Amygdala (tissue), 56 donors: Measurements from ENCODE around the gene RNH1.

ENCODE experiments used
- DNase-seq, 56 donors: peaks; one replicate each; lab custom pipeline; 2025; lab: John Stamatoyannopoulos, UW

RNH1 gene

DNA sequence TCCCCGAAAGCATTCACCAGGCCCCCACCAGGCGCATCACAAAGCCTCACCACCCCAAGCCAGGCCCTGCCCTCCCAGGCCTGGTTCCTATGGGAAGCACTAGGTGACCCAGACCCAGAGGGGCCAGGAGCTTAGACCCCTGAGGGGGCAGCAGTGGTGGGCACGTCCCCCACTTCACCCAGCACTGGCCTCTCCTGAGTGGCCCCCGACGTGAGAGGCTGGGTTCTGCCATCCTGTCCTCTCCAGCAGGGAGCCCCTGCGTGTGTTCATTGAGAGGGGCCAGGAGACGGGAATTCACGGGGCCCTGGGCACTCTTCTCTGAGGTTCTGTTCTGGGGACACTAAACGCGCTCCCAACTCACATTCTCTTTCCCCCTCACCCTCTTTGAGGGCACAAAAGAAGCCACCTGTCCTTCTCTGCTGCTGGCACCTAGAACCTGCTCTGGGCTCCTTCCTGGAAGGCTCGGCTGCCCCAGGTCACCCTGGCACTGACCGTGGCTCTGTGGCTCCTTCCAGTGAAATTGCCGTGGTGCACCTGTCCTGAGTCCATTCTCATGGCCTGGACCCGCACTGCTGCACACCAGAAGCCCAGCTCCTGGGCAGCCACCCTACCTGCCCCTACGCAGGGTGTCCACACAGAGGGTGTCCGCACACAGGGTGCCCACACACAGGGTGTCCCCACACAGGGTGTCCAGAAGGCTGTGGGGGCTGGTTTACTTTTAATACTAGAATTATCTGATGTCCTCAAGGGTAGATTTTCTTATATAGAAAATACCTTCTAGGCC lies 44.7 kb downstream of the RNH1 start:
- DNase-seq, result no peak

DNA sequence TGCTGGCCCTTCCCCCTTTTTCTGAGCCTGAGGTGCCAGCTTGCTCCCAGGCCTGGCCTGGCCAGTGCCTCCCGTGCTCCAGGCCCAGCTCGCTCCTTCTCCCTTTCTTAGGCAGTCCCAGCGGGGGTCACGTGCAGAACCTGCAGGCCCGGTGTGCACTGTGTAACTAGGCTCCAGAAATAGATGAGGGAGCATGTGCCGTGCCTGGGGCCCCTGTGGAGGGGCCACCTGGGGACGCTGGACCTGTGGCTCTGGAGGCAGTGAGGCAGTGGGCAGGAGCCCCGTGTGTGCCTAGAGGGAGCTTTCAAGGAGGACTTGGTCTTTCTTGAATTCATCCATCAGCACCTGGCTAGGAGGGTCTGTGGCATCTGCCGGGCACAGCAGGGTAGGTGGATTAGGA lies 45.4 kb downstream of the RNH1 start:
- DNase-seq, result no peak

- DNase-seq, result no peak
Measured at GRCh38 chr11:460331-461199, 46.5 kb downstream of the RNH1 start.

- no peak for DNase-seq
Measured at GRCh38 chr11:459511-460220, 47.4 kb downstream of the RNH1 start.

DNA sequence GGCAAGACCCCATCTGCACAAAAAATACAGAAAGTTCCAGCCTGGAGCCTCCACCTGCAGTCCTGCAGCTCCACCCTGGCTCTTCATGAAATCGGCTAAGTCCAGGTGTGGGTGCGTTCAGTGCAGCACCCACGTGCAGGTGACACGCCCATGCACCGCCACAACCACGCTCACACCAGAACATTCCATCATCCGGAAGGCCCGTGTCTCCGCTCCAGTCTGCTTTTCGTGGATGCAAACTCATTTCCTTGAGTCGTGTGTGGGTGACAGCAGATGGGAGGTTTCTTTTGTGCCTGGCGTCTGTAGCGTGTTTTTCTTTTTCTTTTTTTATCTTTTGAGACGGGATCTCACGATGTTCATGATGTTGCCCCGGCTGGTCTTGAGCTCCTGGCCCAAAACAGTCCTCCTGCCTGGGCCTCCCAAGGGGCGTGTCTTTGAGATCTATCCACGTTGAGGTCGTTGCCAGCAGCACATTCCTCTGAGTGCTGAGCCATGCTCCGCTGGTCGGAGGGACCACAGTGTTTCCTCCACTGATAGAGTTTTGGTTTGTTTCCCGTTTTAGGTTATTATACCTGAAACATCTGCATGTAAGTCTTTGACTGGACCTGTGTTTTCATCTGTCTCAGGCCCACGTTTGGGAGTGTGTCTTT lies 49.8 kb downstream of the RNH1 start:
- DNase-seq, result no peak

- no peak for DNase-seq
Measured at GRCh38 chr11:456533-456932, 50.5 kb downstream of the RNH1 start.

GRCh38 chr11:455566-456147 lies 51.4 kb downstream of the RNH1 start:
- no peak for DNase-seq

- DNase-seq, result no peak
Measured at GRCh38 chr11:454801-455565, 52.1 kb downstream of the RNH1 start.

DNA sequence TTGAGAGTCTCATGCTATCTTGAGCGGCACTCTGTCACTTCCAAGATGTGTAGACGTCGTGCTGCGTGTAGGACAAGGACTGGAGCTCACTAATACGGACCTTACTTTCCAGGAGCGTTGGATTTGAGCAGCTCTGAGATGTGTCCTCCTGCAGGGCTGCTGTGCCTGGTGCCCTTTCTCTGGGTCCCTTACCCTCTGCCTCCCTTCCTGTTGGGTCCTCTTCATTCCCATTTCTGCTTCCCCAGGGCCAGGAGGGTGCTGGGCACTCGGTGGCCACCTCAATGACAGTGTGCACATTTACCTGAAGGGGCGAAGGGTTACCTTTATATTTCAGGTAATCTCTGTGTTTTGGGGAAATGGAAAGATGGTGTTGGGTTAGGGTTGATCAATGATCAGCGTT lies 53.0 kb downstream of the RNH1 start:
- DNase-seq, result no peak

- DNase-seq, result no peak
Measured at GRCh38 chr11:453564-453963, 53.5 kb downstream of the RNH1 start.

DNA sequence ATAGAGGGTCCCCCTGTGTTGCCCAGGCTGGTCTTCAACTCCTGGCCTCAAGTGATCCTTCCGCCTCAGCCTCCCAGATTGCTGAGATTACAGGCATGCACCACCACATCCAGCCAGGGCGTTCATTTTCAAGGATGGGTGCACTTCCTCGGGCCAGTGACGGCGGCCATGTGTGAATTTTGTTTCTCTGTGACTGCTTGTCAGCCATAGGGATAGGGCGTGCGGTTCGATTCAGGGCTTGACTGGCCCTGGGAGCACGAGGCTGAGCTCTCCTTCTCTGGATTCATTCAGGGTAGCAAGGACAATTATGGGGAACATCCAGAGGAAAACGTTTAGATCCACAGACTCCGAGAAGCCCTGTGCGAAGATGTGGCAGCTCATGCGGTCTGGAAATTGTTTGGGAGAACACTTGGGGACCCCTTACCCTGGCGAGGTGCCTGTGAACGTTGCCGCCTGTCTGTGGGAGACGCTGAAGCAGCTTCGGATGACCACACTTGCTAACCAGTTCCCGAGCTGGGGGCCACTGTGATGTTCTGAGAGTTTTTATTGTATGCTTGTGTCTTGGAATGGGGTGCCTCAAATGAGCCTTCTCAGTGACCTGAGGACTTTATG lies 54.0 kb downstream of the RNH1 start:
- DNase-seq, result no peak

DNA sequence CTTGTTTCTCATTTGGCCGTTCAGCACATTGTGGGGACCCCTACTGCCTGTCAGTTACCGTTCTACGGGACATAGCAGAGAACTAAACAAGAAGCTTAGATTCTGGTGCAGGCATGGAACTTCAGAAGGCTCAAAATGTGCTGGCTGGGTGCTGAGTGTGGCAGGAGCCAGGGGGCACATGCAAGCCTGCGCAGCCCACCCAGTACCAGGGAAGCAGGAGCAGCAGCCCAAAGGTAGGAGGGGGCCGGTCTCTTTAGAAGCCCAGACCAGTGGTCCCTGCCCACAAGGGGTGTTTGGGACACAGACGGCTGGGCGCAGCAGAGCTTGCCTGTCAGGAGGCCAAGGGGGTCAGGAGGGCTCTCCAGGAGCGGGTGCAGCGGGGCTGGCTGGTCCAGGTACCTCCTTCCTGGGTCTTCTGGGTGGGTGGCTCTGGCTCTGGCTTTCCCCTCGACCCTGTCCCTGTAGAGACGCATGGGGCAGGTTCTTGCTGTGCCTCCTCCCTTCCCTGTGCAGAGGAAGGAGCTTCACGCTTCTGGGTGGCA lies 54.8 kb downstream of the RNH1 start:
- DNase-seq, result no peak

DNA sequence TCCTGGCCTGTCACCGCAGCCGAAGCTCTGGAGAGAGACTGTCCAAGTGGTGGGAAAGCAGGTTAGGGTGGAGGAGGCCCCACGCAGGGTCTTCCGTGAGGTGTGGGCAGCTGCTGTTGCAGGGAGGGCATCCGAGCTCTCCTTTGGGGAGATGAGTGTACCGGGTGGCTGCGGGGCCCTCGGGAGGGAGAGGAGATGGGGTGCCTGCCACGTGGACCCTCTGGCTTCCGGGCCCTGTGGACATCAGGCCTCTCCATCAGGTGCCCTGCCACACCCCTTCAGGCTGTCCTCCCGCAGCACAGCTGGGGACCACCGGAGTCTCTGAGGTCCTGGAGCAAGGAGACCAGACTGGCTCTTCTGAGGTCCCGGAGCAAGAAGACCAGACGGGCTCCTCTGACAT lies 55.3 kb downstream of the RNH1 start:
- no peak for DNase-seq

GRCh38 chr11:450809-451451 lies 56.1 kb downstream of the RNH1 start:
- peak in 40 of 56 donors; percentile 14 to 74 (median 48) for DNase-seq

DNA sequence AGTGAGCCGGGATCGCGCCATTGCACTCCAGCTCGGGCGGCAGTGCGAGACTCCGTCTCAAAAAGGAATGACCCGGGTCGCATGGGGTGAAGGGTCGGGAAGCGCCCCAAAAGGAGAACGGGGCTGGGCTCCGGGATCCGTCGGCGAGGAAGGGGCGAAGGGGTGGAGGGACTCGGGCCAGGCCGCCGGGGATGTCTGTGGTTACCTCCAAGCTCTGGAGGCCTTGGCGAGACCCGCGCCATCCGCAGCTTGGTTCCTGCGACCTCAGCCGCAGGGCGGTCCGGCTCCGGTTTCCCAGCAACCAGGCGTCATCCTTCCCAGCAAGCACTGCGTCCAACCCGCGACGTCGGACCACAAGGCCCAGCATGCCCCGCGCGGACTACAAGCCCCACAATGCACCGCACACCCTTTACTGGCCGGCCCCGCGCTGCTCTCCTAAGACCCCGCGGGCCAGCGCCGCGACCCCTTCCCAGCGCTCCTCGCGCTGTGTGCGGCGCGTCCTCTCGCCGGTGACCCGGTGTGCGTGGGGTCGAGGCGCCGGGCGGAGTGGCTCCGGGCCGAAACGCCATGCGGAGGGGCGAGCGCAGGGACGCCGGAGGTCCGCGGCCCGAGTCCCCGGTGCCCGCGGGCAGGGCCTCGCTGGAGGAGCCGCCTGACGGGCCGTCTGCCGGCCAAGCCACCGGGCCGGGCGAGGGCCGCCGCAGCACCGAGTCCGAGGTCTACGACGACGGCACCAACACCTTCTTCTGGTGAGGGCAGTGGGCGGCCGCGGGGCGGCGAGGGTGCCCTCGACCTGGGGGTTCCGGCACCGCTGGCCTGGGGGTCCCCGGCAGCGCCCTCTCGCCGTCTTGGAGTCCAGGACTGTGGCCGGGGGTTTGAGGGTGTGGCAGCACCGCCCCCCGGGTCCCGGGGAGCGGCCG lies 56.9 kb downstream of the RNH1 start, which contains the start of gene PTDSS2:
TSS of gene PTDSS2 (plus strand) at position 391 of the 920 bp plus-strand sequence. CDS start at position 568, 177 bp downstream.
- peak; percentile 49 to 97 (median 92) for DNase-seq

- peak; percentile 49 to 97 (median 86) for DNase-seq
Measured at GRCh38 chr11:447923-448731, 58.9 kb downstream of the RNH1 start.
